GM12864 (cell line): ENCODE data around the gene GRM7.

ENCODE experiments used
- DNase-seq: peaks from one replicate; pipeline ENCODE4 v3.0.0-alpha.2; 2011; ENCODE audit warnings: low read depth
- H3K4me3 ChIP-seq: 2 replicates; pipeline ENCODE4 v1.5.1; 2011; ENCODE audit warnings: mild to moderate bottlenecking, low read depth, low read length, control low read depth
- TF ChIP-seq, protein P1 (sequence below): IDR thresholded peaks from 2 replicates; pipeline ENCODE4 v1.5.1; 2011; ENCODE audit warnings: low read depth, mild to moderate bottlenecking, moderate library complexity, low read length, control low read depth, inconsistent platforms; ENCODE audit errors: missing control alignments

GRM7 gene

DNA sequence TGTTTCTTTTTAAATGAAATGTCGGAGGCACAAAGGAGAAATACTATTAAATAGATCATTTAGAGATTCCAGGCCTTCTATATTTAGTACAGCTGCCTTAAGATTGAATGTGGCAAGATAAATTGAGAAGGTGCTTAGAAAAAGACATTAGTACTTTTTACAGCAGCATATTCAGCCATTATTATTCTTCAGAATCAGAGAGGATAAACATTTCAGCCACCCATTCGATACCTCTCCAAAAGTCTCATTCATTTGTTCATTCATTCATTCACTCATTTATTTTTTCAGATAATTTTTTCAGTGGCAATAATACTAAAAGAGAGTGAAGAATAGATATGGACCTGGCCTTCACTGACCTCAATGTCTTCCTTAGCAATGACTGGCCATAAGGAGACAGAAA lies 347.0 kb downstream of the GRM7 start:
- H3K4me3 ChIP-seq: no peak overlapping the region
- no peak for DNase-seq
- TF ChIP-seq, protein P1, sequence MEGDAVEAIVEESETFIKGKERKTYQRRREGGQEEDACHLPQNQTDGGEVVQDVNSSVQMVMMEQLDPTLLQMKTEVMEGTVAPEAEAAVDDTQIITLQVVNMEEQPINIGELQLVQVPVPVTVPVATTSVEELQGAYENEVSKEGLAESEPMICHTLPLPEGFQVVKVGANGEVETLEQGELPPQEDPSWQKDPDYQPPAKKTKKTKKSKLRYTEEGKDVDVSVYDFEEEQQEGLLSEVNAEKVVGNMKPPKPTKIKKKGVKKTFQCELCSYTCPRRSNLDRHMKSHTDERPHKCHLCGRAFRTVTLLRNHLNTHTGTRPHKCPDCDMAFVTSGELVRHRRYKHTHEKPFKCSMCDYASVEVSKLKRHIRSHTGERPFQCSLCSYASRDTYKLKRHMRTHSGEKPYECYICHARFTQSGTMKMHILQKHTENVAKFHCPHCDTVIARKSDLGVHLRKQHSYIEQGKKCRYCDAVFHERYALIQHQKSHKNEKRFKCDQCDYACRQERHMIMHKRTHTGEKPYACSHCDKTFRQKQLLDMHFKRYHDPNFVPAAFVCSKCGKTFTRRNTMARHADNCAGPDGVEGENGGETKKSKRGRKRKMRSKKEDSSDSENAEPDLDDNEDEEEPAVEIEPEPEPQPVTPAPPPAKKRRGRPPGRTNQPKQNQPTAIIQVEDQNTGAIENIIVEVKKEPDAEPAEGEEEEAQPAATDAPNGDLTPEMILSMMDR: no peak

DNA sequence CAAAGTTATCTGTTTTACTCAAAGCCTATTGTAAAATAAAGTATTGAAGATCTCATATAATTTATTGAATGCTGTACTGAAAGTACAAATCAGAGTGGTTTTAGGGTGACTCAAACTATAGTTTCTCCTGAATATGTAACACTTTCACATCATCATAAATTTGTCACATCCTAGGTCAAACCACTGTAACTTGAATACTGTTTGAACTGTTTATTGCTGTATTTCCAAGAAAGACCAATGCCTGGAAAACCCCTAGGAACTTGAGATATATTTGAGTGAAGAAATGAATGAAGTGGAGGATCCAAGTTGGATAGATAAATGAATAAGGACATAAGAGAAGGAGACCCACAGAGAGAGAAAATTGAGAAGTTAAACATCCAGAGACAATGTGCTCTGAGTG lies 348.2 kb downstream of the GRM7 start:
- no peak for DNase-seq
- no peak overlapping the region for H3K4me3 ChIP-seq

DNA sequence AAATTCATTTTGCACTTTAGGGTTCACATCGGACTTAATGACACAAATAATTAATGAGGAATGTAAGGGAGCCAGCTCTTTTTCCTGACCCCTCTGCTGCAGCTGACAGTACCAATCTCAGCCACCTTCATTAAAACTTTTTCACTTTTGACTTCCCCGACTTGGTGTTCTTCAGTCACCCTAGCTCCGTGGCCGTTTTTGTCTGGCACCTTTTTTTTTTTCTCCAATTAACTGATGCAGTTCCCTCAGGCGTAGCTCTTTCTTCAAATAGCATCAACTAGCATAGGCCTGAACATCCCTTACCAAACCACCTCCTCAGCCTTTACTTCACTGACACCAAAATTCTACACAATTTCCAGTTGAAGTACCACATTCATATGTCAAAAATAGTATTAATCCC lies 350.8 kb downstream of the GRM7 start:
- DNase-seq: no peak
- TF ChIP-seq, protein P1: no peak
- no peak overlapping the region for H3K4me3 ChIP-seq

More for the DNA sequence above, 348.2 kb downstream of the GRM7 start:
- TF ChIP-seq, protein P1: no peak

DNA sequence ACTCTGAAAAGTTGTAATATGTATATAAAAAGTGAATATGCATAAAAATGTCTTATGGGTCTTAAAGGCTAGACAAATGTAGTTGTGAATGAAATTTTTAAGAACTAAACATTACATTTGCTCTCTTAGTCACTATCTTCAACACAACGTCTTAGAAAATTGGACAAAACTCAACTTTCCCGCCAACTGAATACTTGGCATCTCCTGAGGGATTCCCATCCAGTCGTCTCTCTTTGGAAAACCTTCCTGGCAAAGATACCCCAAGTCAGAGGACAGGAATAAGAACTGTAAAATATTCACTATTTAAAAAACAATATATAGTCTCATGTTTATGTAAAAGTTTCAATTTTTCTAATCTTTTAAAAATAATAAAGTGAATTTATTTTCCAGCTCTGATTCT lies 354.8 kb downstream of the GRM7 start:
- TF ChIP-seq, protein P1: no peak
- no peak overlapping the region for H3K4me3 ChIP-seq
- no peak for DNase-seq

DNA sequence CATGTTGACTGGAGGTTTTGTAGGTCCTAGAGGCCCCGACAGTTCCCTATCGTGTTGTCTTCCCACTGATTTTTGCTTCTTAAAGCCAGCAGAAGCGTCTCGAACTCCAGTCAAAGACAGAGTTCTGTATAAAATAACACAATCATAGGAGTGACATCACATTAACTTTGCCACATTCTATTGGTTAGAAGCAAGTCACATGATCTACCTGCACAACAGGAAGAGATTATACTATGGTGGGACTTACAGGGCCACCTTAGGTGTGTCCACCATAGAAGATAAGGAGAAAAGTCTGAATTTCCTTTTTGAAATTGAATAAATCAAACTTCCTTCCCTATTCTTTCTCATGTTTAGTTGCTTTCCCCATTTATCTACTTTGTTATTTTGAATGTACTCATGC lies 365.5 kb downstream of the GRM7 start:
- no peak for DNase-seq
- TF ChIP-seq, protein P1: no peak
- no peak overlapping the region for H3K4me3 ChIP-seq

DNA sequence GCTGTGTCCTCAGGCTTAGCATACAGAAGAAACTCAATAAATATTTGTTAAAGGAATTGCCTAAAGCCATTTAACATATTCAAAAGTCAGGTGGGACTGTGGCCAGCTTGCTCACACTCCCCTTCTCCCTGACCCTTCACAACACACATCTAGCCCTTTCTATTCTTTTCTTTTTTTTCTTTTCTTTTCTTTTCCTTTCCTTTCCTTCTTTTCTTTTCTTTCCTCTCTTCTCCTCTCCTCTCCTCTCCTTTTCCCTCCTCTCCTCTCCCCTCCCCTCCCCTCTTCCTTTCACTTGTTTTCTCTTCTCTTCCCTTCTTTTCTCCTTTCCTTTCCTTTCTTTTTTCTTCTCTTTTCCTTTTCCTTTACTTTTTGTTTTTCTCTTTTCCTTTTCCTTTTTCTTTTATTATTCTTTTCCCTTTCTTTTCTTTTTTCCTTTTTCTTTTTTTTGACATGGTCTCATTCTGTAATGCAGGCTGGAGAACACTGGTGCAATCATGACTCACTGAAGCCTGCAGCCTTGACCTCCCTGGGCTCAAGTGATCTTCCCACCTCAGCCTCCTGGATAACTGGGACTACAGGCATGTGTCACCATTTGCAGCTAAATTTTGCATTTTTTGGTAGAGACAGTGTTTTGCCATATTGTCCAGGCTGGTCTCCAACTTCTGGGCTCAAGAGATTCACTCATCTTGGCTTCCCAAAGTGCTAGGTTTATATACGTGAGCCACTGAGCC lies 377.8 kb downstream of the GRM7 start:
- TF ChIP-seq, protein P1: no peak
- DNase-seq: no peak
- H3K4me3 ChIP-seq: no peak overlapping the region

DNA sequence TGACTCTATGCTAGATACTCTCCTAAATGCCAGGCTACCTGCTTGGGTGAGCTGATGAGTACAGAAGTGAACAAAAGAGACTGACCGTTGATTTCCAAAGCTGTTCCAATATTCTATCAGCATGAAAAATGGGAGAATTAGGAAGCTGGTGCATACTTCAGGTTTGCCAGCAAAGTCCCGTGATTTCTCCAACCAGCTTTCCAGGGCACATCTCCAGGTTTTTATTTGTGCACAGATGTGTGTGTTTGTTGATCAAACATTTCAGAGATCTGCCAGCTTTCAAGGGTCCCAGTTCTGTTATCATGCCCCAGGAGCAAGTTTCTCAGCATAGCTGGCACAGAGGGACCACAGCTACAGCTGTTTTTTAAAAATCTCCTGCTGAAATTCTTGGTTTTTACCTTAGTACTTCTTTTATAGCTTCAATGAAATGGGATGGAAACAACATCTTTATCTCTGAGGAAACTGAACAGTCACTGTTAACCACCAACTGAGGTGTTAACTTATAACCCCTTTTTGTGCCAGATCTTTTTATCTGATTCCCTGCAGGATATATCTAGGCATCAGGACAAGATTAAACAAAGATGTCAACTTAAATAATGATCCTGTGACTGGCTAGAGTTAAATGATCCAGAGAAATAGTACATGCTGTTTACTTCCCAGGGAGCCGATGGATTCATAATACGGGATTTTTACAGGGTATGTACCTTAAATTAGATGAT lies 380.8 kb downstream of the GRM7 start:
- DNase-seq: no peak
- no peak overlapping the region for H3K4me3 ChIP-seq
- TF ChIP-seq, protein P1: no peak
